Measurements from ENCODE around the gene RPL14.

- no peak for TF ChIP-seq CTCF (conservative IDR thresholded peaks at IDR 0.05; ENCODE audit: low read length)
- no peak for TF ChIP-seq EZH2phosphoT487 (IDR thresholded peaks at IDR 0.05; ENCODE audit: borderline replicate concordance)
Measured at GRCh38 chr3:40465456-40465855, 8.3 kb downstream of the RPL14 start.

Measured in Loucy (cell line).